HCT116 (cell line): ENCODE data around the gene INO80C. TPM values are rescaled to one million over a fixed set of nuclear protein-coding genes. Genes with fewer than 3 reads are reported as not detected.

Source experiments
- ATAC-seq: fragments of 200-7000 bp; cut with Tn5 transposase; 2 replicates; pipeline ENCODE4 v1.9.1; 2020; ENCODE audit warnings: mild to moderate bottlenecking, moderate library complexity
- BruUV-seq: library from RNA; stranded (reverse); fragments of 400-500 nt; replicated peaks from 2 replicates; lab custom pipeline; 2021; lab: Mats Ljungman, UMichigan
- CTCF ChIA-PET: fragments of 300-600 bp; sonication (Branson Sonifier 250); formaldehyde crosslinking; loops from one replicate; lab custom pipeline; 2021; ENCODE audit warnings: antibody characterized with exemption; lab: Charles Lee
- POLR2A ChIA-PET: fragments of 300-600, 350-600 bp; sonication (Branson Sonifier 250); formaldehyde crosslinking; loops from one replicate; lab custom pipeline; 2021; ENCODE audit warnings: antibody characterized with exemption; lab: Charles Lee
- RAD21 ChIA-PET, 2 experiments: fragments of 300-600 bp; sonication (Branson Sonifier 250); formaldehyde crosslinking; loops; one replicate each; lab custom pipeline; 2023; ENCODE audit warnings: low total read pairs in 2 of 2; ENCODE audit not compliant: uncharacterized antibody in 2 of 2, unreplicated experiment in 2 of 2, low non-redundant PET in 1 of 2; lab: Charles Lee
- DNase-seq: peaks from one replicate; pipeline ENCODE4 v3.0.0-alpha.2; 2010; ENCODE audit warnings: low read depth, low spot score
- H2AFZ ChIP-seq: fragments of 200-600 bp; shearing (Covaris generic), sonication (generic); 2 replicates; pipeline ENCODE4 v1.6.1; 2017; ENCODE audit warnings: low read depth, mixed run types, mixed read lengths, antibody characterized with exemption, low read length; ENCODE audit not compliant: poor library complexity, severe bottlenecking
- H3K27ac ChIP-seq: 2 replicates; pipeline ENCODE4 v1.5.1; 2012; ENCODE audit warnings: low read depth, low read length
- H3K27me3 ChIP-seq: fragments of 200-600 bp; sonication (generic); 2 replicates; pipeline ENCODE4 v1.6.1; 2016; ENCODE audit warnings: mixed run types, low read length, mixed read lengths; ENCODE audit not compliant: insufficient read depth
- H3K36me3 ChIP-seq, 2 experiments: fragments of 200-500 bp in 1 of 2; fragments of 200-600 bp in 1 of 2; sonication (Bioruptor generic) in 1 of 2; sonication (generic) in 1 of 2; 2 replicates each; pipeline versions ENCODE4 v1.5.1 to v1.6.1; 2014 to 2016; ENCODE audit warnings: low read length in 2 of 2, inconsistent platforms in 1 of 2, mixed read lengths in 1 of 2, mixed run types in 1 of 2; ENCODE audit not compliant: insufficient read depth in 2 of 2, control insufficient read depth in 1 of 2
- H3K4me1 ChIP-seq, 2 experiments: fragments of 200-600 bp in 1 of 2; sonication (generic) in 1 of 2; 2 replicates each; pipeline versions ENCODE4 v1.5.1 to v1.6.1; 2012 to 2017; ENCODE audit warnings: low read length in 2 of 2, inconsistent platforms in 1 of 2, mild to moderate bottlenecking in 1 of 2, mixed read lengths in 1 of 2, mixed run types in 1 of 2, moderate library complexity in 1 of 2; ENCODE audit not compliant: insufficient read depth in 2 of 2, control insufficient read depth in 1 of 2
- H3K4me2 ChIP-seq: fragments of 200-600 bp; sonication (generic); 2 replicates; pipeline ENCODE4 v1.6.1; 2017; ENCODE audit warnings: mixed run types, low read length, mixed read lengths
- H3K4me3 ChIP-seq, 2 experiments: fragments of 200-600 bp in 1 of 2; sonication (generic) in 1 of 2; replicated peaks in 1 of 2; 2 replicates each; pipeline ENCODE4 v1.5.1; 2011 to 2016; ENCODE audit warnings: low read length in 2 of 2, control low read depth in 1 of 2, low read depth in 1 of 2, mild to moderate bottlenecking in 1 of 2, mixed read lengths in 1 of 2, mixed run types in 1 of 2
- H3K79me2 ChIP-seq: fragments of 200-600 bp; sonication (generic); 2 replicates; pipeline ENCODE4 v1.6.1; 2017; ENCODE audit warnings: mild to moderate bottlenecking, mixed run types, low read length, moderate library complexity, mixed read lengths; ENCODE audit not compliant: insufficient read depth
- H3K9ac ChIP-seq: fragments of 200-600 bp; sonication (generic); 2 replicates; pipeline ENCODE4 v1.6.1; 2016; ENCODE audit warnings: low read length, mixed read lengths
- H3K9me2 ChIP-seq: fragments of 200-600 bp; sonication (generic), shearing (Covaris generic); 2 replicates; pipeline ENCODE4 v1.6.1; 2017; ENCODE audit warnings: mixed run types, mild to moderate bottlenecking, moderate library complexity; ENCODE audit not compliant: insufficient read depth
- H3K9me3 ChIP-seq, 2 experiments: fragments of 200-500 bp in 1 of 2; fragments of 200-600 bp in 1 of 2; sonication (Bioruptor generic) in 1 of 2; sonication (generic) in 1 of 2; 2 replicates each; pipeline ENCODE4 v1.6.1; 2014 to 2017; ENCODE audit warnings: low read length in 2 of 2, mixed read lengths in 2 of 2, inconsistent platforms in 1 of 2, low read depth in 1 of 2, mild to moderate bottlenecking in 1 of 2, mixed run types in 1 of 2, moderate library complexity in 1 of 2; ENCODE audit not compliant: control insufficient read depth in 1 of 2, insufficient read depth in 1 of 2
- H4K20me1 ChIP-seq: fragments of 200-600 bp; sonication (generic), shearing (Covaris generic); 2 replicates; pipeline ENCODE4 v1.6.1; 2017; ENCODE audit warnings: mixed run types, mild to moderate bottlenecking, moderate library complexity; ENCODE audit not compliant: insufficient read depth
- ATF3 ChIP-seq: IDR thresholded peaks from 2 replicates; pipeline ENCODE4 v1.6.1; 2012
- CBX3 ChIP-seq: IDR thresholded peaks from 2 replicates; pipeline ENCODE4 v1.6.1; 2012; ENCODE audit warnings: low read depth
- CEBPB ChIP-seq: IDR thresholded peaks from 2 replicates; pipeline ENCODE4 v1.6.1; 2012; ENCODE audit warnings: low read depth
- EGR1 ChIP-seq: IDR thresholded peaks from 2 replicates; pipeline ENCODE4 v1.6.1; 2012; ENCODE audit warnings: low read depth
- EZH2 ChIP-seq: fragments of 200-600 bp; sonication (generic); IDR thresholded peaks from 2 replicates; pipeline ENCODE4 v1.6.1; 2017; ENCODE audit warnings: antibody characterized with exemption, mixed run types
- EZH2phosphoT487 ChIP-seq: fragments of 200-600 bp; IDR thresholded peaks from 2 replicates; pipeline ENCODE4 v1.6.1; 2018; ENCODE audit warnings: antibody characterized with exemption, borderline replicate concordance
- FOSL1 ChIP-seq: IDR thresholded peaks from 2 replicates; pipeline ENCODE4 v1.6.1; 2012; ENCODE audit warnings: low read depth
- JUND ChIP-seq: IDR thresholded peaks from 2 replicates; pipeline ENCODE4 v1.6.1; 2012
- MAX ChIP-seq: IDR thresholded peaks from 2 replicates; pipeline ENCODE4 v1.6.1; 2012
- POLR2A ChIP-seq: IDR thresholded peaks from 2 replicates; pipeline ENCODE4 v1.7.0; 2011; ENCODE audit warnings: borderline replicate concordance; ENCODE audit not compliant: insufficient read depth, insufficient read length; ENCODE audit errors: extremely low read depth
- POLR2AphosphoS5 ChIP-seq: IDR thresholded peaks from 2 replicates; pipeline ENCODE4 v1.6.1; 2011; ENCODE audit warnings: mild to moderate bottlenecking, low read depth, low read length, moderate library complexity
- RAD21 ChIP-seq: IDR thresholded peaks from 2 replicates; pipeline ENCODE4 v1.6.1; 2012; ENCODE audit warnings: low read depth, mild to moderate bottlenecking
- SIN3A ChIP-seq: IDR thresholded peaks from 2 replicates; pipeline ENCODE4 v1.6.1; 2012; ENCODE audit warnings: low read depth
- SP1 ChIP-seq: IDR thresholded peaks from 2 replicates; pipeline ENCODE4 v1.6.1; 2012; ENCODE audit warnings: low read depth
- SRF ChIP-seq: IDR thresholded peaks from 2 replicates; pipeline ENCODE4 v1.6.1; 2012; ENCODE audit warnings: low read depth
- TCF7L2 ChIP-seq: IDR thresholded peaks from 2 replicates; pipeline ENCODE4 v1.7.0; 2011; ENCODE audit warnings: borderline replicate concordance, inconsistent platforms; ENCODE audit not compliant: insufficient read depth, insufficient read length; ENCODE audit errors: extremely low read depth
- YY1 ChIP-seq: IDR thresholded peaks from 2 replicates; pipeline ENCODE4 v1.6.1; 2011; ENCODE audit warnings: low read length, low read depth, moderate library complexity, mild to moderate bottlenecking; ENCODE audit not compliant: insufficient replicate concordance; ENCODE audit errors: extremely low read depth
- ZBTB33 ChIP-seq: IDR thresholded peaks from 2 replicates; pipeline ENCODE4 v1.6.1; 2011; ENCODE audit warnings: mild to moderate bottlenecking, low read length, moderate library complexity; ENCODE audit not compliant: insufficient replicate concordance; ENCODE audit errors: extremely low read depth
- ZFX ChIP-seq: fragments of 450-650 bp; IDR thresholded peaks from 2 replicates; pipeline ENCODE4 v1.6.1; 2017
- intact Hi-C: fragments of 100-400 bp; cut with micrococcal nuclease; formaldehyde crosslinking; loops from 2 replicates; pipeline ENCODE4 v1.10.0; 2022
- total RNA-seq: library from RNA; stranded (reverse); gene quantifications from one replicate; pipeline ENCODE4 v1.2.1, GENCODE V29; 2021; ENCODE audit not compliant: unreplicated experiment

Gene INO80C
- total RNA-seq, 1 experiment from 2014 or later, result 30.7 TPM

GRCh38 chr18:35460736-35461161 is 37.0 kb downstream of the INO80C start:
- ChIA-PET POLR2A (no interaction called here), RAD21 (no interaction called here), CTCF (no interaction called here)
- no peak overlapping the region for H3K27ac ChIP-seq
- ATAC-seq (no peak), DNase-seq (no peak)
- H3K9ac ChIP-seq, result no peak overlapping the region
- H3K4me3 ChIP-seq, result no peak overlapping the region
- no peaks in the 10 kb centered on the region for H3K79me2 ChIP-seq
- no peaks in the 10 kb centered on the region for H3K9me3 ChIP-seq
- H3K4me2 ChIP-seq, result no peak overlapping the region
- no peaks in the 10 kb centered on the region for H3K36me3 ChIP-seq
- no TSS peak for BruUV-seq
- no peak overlapping the region for H2AFZ ChIP-seq
- H3K27me3 ChIP-seq, result no peaks in the 10 kb centered on the region
- H3K4me1 ChIP-seq, result peaks cover 41 to 59% of the 10 kb centered on the region in 2 experiments
- H3K9me2 ChIP-seq, result no peaks in the 10 kb centered on the region
- intact Hi-C loops, result no loop called here
- no peaks in the 10 kb centered on the region for H4K20me1 ChIP-seq
- TF ChIP-seq JUND (no peak), ATF3 (no peak), TCF7L2 (no peak), EZH2phosphoT487 (no peak), POLR2AphosphoS5 (no peak), RAD21 (no peak), POLR2A (no peak), FOSL1 (no peak), SIN3A (no peak), ZFX (no peak), SP1 (no peak), EGR1 (no peak), SRF (no peak), MAX (no peak), ZBTB33 (no peak), YY1 (no peak), CEBPB (no peak), EZH2 (no peak), CBX3 (no peak)
